Endothelial cell of umbilical vein (primary cell): Measurements from ENCODE around the gene TTLL11. TPM values are rescaled to one million over a fixed set of nuclear protein-coding genes. Genes with fewer than 3 reads are reported as not detected.

Source experiments
- BruUV-seq: library from RNA; stranded (reverse); fragments of 400-500 nt; replicated peaks from 2 replicates; lab custom pipeline; 2021; lab: Mats Ljungman, UMichigan
- CTCF ChIA-PET: fragments of 300-600, 350-600 bp; sonication (Branson Sonifier 250); formaldehyde crosslinking; loops from one replicate; lab custom pipeline; 2021; ENCODE audit warnings: antibody characterized with exemption, inconsistent platforms; lab: Charles Lee
- POLR2A ChIA-PET: fragments of 300-600, 350-600 bp; sonication (Branson Sonifier 250); formaldehyde crosslinking; loops from one replicate; lab custom pipeline; 2021; ENCODE audit warnings: antibody characterized with exemption, inconsistent platforms; lab: Charles Lee
- DNase-seq: peaks from one replicate; pipeline ENCODE4 v3.0.0-alpha.2; 2011; ENCODE audit warnings: low read depth, low spot score
- FAIRE-seq: peaks from 2 replicates; lab custom pipeline; 2011; peaks lifted over from hg19 to GRCh38; lab: Jason Lieb, UNC
- H2AFZ ChIP-seq: 2 replicates; pipeline ENCODE4 v1.6.0; 2012; ENCODE audit warnings: low read depth, low read length, control low read depth, inconsistent platforms
- H3K27ac ChIP-seq: 2 replicates; pipeline ENCODE4 v1.5.1; 2011; ENCODE audit warnings: low read depth, mild to moderate bottlenecking, control low read depth, low read length, moderate library complexity; ENCODE audit not compliant: insufficient read depth
- H3K27me3 ChIP-seq, 2 experiments: 2 replicates each; pipeline versions ENCODE4 v1.6.0 to v1.6.1; 2011; ENCODE audit warnings: low read length in 2 of 2, mixed read lengths in 1 of 2; ENCODE audit not compliant: control insufficient read depth in 2 of 2, insufficient read depth in 2 of 2
- H3K36me3 ChIP-seq, 2 experiments: 2 replicates in 1 of 2; 3 replicates in 1 of 2; pipeline ENCODE4 v1.5.1; 2011; ENCODE audit warnings: low read length in 2 of 2, mild to moderate bottlenecking in 1 of 2, moderate library complexity in 1 of 2; ENCODE audit not compliant: control insufficient read depth in 2 of 2, insufficient read depth in 2 of 2; ENCODE audit errors: extremely low read depth in 1 of 2
- H3K4me1 ChIP-seq: 3 replicates; pipeline ENCODE4 v1.5.1; 2011; ENCODE audit warnings: mild to moderate bottlenecking, low read length; ENCODE audit not compliant: control insufficient read depth, insufficient read depth; ENCODE audit errors: extremely low read depth
- H3K4me2 ChIP-seq: 2 replicates; pipeline ENCODE4 v1.6.1; 2011; ENCODE audit warnings: low read length, control low read depth, mixed read lengths; ENCODE audit not compliant: insufficient read depth
- H3K4me3 ChIP-seq, 3 experiments: fragments of 200-600 bp in 1 of 3; sonication (generic), shearing (Covaris generic) in 1 of 3; replicated peaks in 1 of 3; 2 replicates each; pipeline ENCODE4 v1.5.1; 2011 to 2016; ENCODE audit warnings: control low read depth in 3 of 3, low read length in 3 of 3, mild to moderate bottlenecking in 2 of 3, inconsistent platforms in 1 of 3, low read depth in 1 of 3, moderate library complexity in 1 of 3; ENCODE audit not compliant: insufficient read depth in 1 of 3
- H3K79me2 ChIP-seq: 2 replicates; pipeline ENCODE4 v1.6.0; 2012; ENCODE audit warnings: low read length, inconsistent platforms; ENCODE audit not compliant: control insufficient read depth, insufficient read depth
- H3K9ac ChIP-seq: replicated peaks from 2 replicates; pipeline ENCODE3; 2011; ENCODE audit warnings: low read length, control low read depth; ENCODE audit not compliant: insufficient read depth; ENCODE audit errors: extremely low read depth
- H3K9me1 ChIP-seq: replicated peaks from 3 replicates; pipeline ENCODE4 v1.6.0; 2011; ENCODE audit warnings: mild to moderate bottlenecking, low read length; ENCODE audit not compliant: control insufficient read depth, insufficient read depth; ENCODE audit errors: extremely low read depth
- H3K9me3 ChIP-seq: replicated peaks from 2 replicates; pipeline ENCODE4 v1.5.1; 2012; ENCODE audit warnings: low read length, inconsistent platforms; ENCODE audit not compliant: control insufficient read depth, insufficient read depth
- H4K20me1 ChIP-seq: replicated peaks from 2 replicates; pipeline ENCODE3; 2011; ENCODE audit warnings: mild to moderate bottlenecking, low read length; ENCODE audit not compliant: control insufficient read depth, insufficient read depth; ENCODE audit errors: extremely low read depth
- CTCF ChIP-seq, 2 donors: IDR thresholded peaks; 1 replicate in 1 of 2; 2 replicates in 1 of 2; pipeline ENCODE4 v1.5.1; 2011; ENCODE audit warnings: low read length in 2 of 2, mild to moderate bottlenecking in 2 of 2, moderate library complexity in 2 of 2, control low read depth in 1 of 2, inconsistent platforms in 1 of 2, low read depth in 1 of 2; ENCODE audit not compliant: insufficient read depth in 1 of 2; ENCODE audit errors: extremely low read depth in 1 of 2
- EZH2 ChIP-seq: IDR thresholded peaks from 2 replicates; pipeline ENCODE4 v1.6.1; 2012; ENCODE audit warnings: borderline replicate concordance, low read depth, mild to moderate bottlenecking, moderate library complexity, low read length, inconsistent platforms; ENCODE audit not compliant: severe bottlenecking
- FOS ChIP-seq: IDR thresholded peaks from 2 replicates; pipeline ENCODE4 v1.6.1; 2011; ENCODE audit warnings: mild to moderate bottlenecking, low read length, moderate library complexity, borderline replicate concordance; ENCODE audit not compliant: insufficient read depth
- GATA2 ChIP-seq: IDR thresholded peaks from 2 replicates; pipeline ENCODE4 v1.7.0; 2011; ENCODE audit warnings: low read depth, mild to moderate bottlenecking, moderate library complexity, mixed read lengths, low read length; ENCODE audit not compliant: insufficient read length, insufficient read depth
- JUN ChIP-seq: IDR thresholded peaks from 2 replicates; pipeline ENCODE4 v1.6.1; 2011; ENCODE audit warnings: borderline replicate concordance, low read depth; ENCODE audit not compliant: insufficient read length, insufficient read depth
- MAX ChIP-seq: IDR thresholded peaks from 2 replicates; pipeline ENCODE4 v1.6.1; 2011; ENCODE audit not compliant: insufficient read depth, insufficient read length
- MYC ChIP-seq: IDR thresholded peaks from one replicate; pipeline ENCODE4 v1.6.1; 2011; ENCODE audit warnings: mild to moderate bottlenecking, low read depth, low read length
- POLR2A ChIP-seq: IDR thresholded peaks from 2 replicates; pipeline ENCODE4 v1.6.1; 2012; ENCODE audit warnings: low read depth, mild to moderate bottlenecking, control low read depth, low read length
- POLR2AphosphoS5 ChIP-seq: IDR thresholded peaks from 2 replicates; pipeline ENCODE4 v1.6.1; 2012; ENCODE audit warnings: low read depth, mild to moderate bottlenecking, control low read depth, low read length, moderate library complexity; ENCODE audit not compliant: insufficient read depth
- dilution Hi-C: fragments of 300-500 bp; cut with MboI; formaldehyde crosslinking; loops from one replicate; pipeline ENCODE4 v1.15.0; 2019; ENCODE audit warnings: low sequenced_read_pairs; ENCODE audit not compliant: extremely low pct_ligation_motif_present
- intact Hi-C: fragments of 100-400 bp; cut with micrococcal nuclease; formaldehyde crosslinking; loops from one replicate; pipeline ENCODE4 v1.10.0; 2022
- polyA plus RNA-seq, 4 experiments: library from polyadenylated mRNA; depleted of rRNA in 3 of 4; stranded (reverse) in 3 of 4; unstranded in 1 of 4; fragments of >200 nt; gene quantifications; 2 replicates each; pipeline versions ENCODE4 v1.2.1 to v1.2.3, GENCODE V29; 2011 to 2012; ENCODE audit warnings: missing spikeins in 1 of 4
- total RNA-seq: library from RNA; stranded (reverse); gene quantifications from 2 replicates; pipeline ENCODE4 v1.2.3, GENCODE V29; 2021

TTLL11 gene
- total and polyA plus RNA-seq, 2 donors (not counting 3 experiments of a cell fraction or from before 2014, with no cell fraction given) = 4.9 to 5.1 TPM

GRCh38 chr9:122065923-122066629 lies 27.0 kb downstream of the TTLL11 start:
- dilution Hi-C loops = no loop called here
- no peak overlapping the region for H3K4me2 ChIP-seq
- POLR2A ChIA-PET = no interaction called here

More at GRCh38 chr9:122065923-122066629, 27.0 kb downstream of the TTLL11 start:
- FAIRE-seq (no peak), DNase-seq (no peak)
- Histone ChIP-seq H3K79me2 (no peaks in the 10 kb centered on the region), H3K9me1 (no peaks in the 10 kb centered on the region), H3K9ac (no peak overlapping the region), H4K20me1 (peaks cover 2% of the 10 kb centered on the region), H3K4me1 (no peaks in the 10 kb centered on the region), H3K27me3 (no peaks in the 10 kb centered on the region), H3K36me3 (no peaks in the 10 kb centered on the region), H3K9me3 (no peaks in the 10 kb centered on the region), H3K4me3 (no peak overlapping the region), H2AFZ (no peak overlapping the region), H3K27ac (no peak overlapping the region)
- TF ChIP-seq POLR2A (no peak), MYC (no peak), JUN (no peak), CTCF (IDR thresholded peaks at IDR 0.05; ENCODE audit: extremely low read depth in 1 of 2, insufficient read depth in 1 of 2, low read depth in 1 of 2, low read length in 2 of 2) (no peak), EZH2 (no peak), POLR2AphosphoS5 (no peak), GATA2 (no peak), MAX (no peak), FOS (no peak)
- CTCF ChIA-PET = interaction anchor here (0.8 kb wide), 1 partner anchor 13 kb away, joined by 3 read pairs; no protein-coding TSS in a partner anchor
- no TSS peak for BruUV-seq
- intact Hi-C loops = no loop called here
